OCI-LY7 (cell line): ENCODE results near the gene ZBTB37.

Experiments used
- CTCF ChIP-seq: fragments of 200-600 bp; sonication (generic); conservative IDR thresholded peaks from 2 replicates; pipeline ENCODE4 v1.5.1; 2014; ENCODE audit warnings: mild to moderate bottlenecking, antibody characterized with exemption, low read length, moderate library complexity, mixed read lengths
- EZH2phosphoT487 ChIP-seq: fragments of 200-600 bp; sonication (generic); IDR thresholded peaks from 2 replicates; pipeline ENCODE4 v1.6.1; 2018; ENCODE audit warnings: low read depth, borderline replicate concordance, mild to moderate bottlenecking, mixed run types, antibody characterized with exemption, low read length, moderate library complexity, mixed read lengths

- no peak for TF ChIP-seq CTCF
- TF ChIP-seq EZH2phosphoT487, result no peak
These were observed 4.7 kb upstream of the ZBTB37 start for GRCh38 chr1:173863224-173864161.
